GM18511 (cell line): Measurements from ENCODE around the gene KLF6.

Experiments used
- ATAC-seq: cut with Tn5 transposase; IDR thresholded peaks from one replicate; pipeline ENCODE4 v1.9.1; 2021; ENCODE audit warnings: mild to moderate bottlenecking, moderate library complexity; ENCODE audit not compliant: unreplicated experiment

The KLF6 gene

DNA sequence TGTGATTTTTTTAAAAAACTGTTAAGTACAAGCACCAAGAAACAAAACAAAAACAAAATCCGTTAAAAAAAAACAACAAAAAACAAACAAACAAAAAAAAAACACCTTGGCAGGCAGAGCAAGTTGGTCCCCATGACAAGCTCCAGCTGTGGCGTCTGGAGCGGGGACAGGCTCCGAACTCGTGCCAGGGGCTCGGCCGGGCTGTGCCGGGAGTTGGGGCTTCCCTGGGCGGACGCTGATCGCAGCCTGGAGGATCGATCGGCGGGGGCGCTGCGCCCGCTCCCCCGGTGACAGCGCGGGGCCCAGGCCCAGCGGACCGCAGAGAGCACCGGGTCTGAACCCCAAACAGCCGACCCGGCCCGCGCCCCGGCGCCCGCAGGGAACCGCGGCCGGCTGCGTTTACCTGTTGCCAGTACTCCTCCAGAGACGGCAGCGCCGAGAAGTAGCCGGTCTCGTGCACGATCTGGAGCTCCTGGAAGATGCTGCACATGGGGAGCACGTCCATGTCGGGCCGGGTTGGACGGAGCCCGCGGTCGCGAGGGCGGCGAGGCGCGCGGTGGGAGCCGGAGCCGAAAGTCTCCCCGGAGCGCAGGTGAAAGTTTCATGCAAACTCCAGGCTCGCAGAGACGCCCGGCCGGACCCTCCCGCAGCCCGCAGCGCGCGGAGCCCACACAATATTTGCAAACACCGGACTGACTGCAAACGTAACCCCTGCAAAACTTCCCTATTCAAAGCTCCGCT lies at the start of gene KLF6:
KLF6 (minus strand) TSS at position 700 of the 741 bp plus-strand sequence; CDS start at position 505, 195 bp downstream.
- peak; percentile 2 for ATAC-seq

DNA sequence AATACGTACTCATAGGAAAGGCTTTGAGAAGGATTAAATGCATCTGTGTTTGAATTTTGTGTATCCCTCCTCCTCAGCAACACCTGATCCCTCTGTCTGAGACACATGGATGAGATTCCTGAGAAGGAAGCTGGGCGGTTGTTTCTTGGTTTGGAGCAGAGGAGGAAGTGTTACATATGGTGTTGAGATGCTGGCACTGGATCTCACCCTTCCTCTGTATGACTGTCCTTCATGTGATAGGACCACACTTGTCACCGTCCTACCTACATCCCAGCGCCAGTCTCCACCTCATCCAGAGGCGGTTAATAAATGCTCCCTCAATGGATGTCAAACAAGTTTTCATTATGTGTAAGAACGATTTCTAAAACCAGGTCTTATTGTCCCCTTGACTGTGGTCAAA lies 49.4 kb upstream of the KLF6 start:
- no peak for ATAC-seq

DNA sequence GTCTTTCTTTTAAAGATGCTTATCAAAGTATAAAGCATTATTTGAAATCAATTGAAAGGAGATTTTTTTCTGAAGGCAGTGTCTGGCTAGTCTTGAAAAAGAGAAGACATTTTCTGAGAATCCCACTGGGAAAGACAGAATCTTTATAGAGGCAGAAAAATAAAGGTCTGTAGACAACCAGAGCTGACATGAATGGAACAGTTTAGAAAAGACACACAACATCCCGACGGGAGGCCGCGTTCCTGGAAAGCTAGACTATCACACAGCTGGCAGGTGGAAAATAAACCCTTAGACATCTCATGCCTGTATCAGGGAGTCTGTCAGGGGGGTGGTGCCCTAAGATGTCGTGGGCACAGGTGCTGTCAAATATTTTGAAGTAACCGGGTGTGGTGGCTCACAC lies 48.0 kb upstream of the KLF6 start:
- ATAC-seq: no peak

DNA sequence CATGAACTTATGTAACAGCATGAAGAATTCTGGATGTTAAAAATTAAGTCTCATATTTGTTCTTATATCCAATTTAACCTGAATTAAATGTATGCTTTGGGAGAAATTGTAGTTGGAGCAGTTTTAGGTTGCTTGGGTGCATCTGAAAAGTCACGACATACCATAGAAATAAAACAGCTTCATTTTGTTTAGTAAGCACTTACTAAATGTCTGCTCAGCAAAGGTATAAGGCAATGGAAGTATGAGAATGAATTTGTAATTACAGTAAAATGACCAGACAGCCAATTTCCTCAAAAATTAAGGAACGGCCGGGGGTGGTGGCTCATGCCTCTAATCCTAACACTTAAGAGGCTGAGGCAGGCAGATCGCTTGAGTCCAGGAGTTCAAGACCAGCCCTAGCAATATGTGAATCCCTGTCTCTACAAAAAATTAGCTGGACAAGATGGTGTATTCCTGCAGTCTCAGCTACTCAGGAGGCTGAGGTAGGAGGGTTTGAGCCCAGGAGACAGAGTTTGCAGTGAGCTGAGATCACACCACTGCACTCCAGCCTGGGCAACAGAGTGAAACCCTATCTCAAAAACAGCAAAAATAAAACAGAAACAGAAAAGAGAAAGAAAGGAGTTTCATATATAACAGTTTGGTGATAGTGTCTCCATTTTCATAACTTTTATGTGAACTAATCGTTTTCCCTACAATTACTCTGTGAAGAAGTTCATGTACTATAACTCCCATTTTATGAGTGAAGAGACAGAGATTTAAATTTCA lies 47.2 kb upstream of the KLF6 start:
- ATAC-seq: no peak

DNA sequence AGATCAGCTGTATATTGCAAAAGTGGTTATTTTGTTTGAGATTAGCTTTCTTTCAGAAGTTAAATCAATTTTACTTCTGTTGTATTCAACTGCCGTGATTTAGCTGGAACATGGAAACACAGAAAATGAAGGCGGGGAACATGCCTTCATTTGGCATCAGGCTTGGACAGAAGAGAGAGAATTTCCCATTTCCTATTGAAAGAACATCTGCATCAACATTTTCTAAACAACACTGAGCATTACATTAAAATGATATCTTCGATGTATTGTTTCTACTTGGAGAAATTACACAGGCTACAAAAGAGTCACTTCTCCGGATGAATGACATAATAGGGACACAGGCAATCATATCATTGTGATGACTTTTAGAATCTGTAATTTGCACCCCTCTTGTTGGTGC lies 46.6 kb upstream of the KLF6 start:
- no peak for ATAC-seq

DNA sequence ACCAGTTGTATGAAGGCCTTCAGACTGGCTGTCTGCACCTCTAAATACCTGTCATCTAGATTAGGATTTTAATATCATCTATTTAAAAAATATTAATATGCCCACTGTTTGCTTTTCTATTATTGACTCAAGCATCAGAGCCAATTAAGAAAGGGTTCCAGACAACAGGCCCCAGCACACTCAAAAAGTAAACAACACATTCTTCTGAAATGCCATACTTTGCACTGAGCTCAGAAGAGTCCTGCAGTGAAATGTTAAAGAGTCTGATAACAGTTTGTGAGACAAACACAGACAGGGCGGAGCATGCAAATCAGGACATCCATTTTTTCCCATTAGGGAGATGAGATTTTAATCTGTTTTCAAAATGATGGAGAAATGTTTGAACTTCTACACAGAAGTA lies 45.9 kb upstream of the KLF6 start:
- no peak for ATAC-seq

DNA sequence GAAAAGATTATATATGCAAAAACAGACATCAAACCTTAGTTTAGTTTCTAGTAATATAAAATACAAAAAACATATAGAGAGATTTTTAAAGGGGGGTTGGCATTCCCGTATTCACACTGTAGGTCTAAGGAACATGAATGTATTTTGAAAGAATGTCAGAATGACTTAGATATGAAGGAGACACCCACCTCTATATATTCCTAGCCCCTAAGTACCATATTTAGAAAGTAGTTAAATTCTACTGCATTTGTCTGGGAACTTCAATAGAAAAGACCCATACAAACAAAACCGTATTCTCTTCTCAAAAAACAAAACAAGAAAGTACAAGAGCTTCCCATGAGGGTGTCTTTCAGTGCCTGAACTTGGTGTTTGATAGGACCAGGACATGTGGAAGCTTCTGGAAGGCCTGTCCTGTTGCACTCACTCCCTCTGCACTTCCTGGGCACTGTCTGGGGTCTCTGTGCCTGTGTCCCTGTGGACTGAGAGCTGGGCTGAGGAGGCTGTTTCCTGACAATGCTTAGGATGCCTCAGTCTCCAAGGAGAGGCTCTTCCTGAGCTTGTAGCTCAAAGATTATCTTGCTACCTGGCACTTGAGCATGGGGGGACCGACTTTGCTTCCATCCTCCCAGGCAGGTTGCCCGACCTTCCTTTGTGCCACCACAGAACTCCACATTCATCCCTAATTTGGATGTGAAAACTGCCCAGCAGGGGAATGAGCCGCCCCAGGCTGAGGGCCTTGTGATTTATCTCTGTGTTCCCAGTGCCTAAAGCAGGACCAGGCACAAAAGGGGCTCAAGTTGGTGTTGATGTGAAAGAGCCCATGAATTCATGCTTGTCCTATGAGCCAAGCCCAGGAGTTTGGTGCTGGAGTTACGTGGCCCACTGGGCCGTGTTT lies 44.4 kb upstream of the KLF6 start:
- ATAC-seq: no peak

DNA sequence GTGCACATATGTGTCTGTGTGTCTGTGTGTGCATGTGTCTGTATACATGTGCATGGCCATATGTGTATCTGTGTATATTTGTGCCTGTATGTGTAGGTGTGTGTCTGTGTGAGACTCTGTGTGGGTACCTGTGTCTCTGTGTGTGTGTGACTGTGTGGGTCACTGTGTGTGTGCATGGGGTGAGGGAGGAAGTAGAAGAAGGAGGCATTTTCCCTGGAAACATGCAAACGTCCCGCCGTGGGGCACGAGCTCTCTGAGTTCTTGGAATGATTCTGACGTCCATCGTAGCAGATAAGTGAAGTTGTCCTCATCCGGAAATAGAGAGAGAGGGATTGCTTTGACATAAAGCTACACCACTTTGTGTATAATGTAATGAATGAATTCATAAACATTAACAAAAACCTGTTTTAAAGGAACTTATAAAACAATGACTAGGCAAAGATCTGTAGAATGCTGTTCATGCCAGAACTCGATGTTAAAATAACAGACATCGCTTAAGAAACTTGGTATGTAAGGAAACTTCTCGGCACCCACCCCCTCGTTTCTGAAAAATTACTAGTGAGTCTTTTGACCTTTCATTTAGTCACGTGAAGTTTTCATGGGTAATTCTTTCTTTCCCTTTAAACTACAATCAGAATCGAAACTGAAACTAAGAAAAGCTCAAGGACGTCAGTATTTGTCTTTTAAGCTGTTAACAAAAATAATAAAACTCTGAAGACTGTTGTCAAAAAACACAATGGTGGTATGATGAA lies 43.6 kb upstream of the KLF6 start:
- no peak for ATAC-seq

DNA sequence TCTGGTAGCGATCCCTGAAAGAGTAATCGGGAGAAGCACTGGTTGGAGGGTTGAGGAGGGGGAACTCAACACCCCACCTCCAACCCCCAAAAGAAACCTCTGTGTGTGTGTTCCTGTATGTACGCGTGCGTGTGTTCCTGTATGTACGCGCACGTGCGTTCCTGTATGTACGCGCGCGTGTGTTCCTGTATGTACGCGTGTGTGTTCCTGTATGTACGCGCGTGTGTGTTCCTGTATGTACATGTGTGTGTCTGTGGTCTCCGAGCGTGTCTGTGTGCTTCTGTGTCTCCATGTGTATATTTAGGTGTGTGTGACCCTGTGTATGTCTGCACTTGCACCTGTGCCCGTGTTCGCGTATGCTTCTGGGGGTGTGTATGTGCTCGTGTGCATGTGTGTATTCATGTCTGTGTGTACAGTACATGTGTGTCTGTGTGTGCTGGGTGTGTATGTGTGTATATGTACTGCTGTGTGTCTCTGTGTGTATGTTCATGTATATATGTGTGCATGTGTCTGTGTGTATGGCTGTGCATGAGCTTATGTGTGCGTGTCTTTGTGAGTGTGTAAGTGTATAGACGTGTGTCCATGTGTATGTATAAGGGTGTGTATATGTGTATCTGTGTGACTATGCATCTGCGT lies 42.9 kb upstream of the KLF6 start:
- no peak for ATAC-seq

DNA sequence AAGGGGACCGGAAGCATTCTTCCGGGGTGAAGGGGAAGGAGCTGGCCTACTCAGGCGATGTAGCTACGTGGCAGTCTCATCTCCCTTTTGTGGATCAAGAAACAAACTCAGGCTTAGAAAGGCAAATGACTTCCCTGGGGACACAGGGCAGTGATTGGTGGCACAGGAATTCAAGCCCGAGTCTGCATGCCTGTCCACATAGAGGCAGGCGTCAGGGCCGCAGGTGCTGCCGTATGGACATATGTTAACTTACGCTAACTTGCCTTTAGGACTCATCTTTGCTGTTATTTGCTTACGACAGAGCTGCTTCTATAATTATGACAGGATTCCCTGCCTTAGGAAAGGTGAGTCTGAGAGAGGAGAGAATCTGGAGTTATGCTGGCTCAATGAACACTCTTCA lies 42.3 kb upstream of the KLF6 start:
- no peak for ATAC-seq

DNA sequence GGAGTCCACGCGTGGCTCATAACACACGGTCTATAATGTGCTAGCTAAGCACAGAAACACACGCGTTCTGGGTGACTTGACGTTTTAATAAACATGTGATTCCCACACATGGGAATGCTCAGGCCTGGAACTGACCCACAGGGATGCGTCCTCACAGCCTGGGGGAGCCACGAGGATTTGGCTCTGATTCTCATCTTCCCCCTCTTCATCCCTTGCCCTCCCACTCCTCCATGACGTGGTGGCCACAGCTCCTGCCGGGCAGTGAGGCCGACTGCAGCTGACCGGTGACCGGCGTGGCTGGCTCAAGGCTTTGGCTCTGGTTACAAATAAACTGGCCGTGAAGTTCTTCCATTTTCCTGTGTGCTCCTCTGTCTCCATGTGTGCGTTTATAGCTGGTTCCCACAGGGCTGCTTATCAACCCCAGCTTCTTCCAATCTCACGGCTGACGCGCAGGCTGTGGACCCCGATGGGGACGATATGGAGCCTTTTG lies 40.9 kb upstream of the KLF6 start:
- ATAC-seq: no peak

DNA sequence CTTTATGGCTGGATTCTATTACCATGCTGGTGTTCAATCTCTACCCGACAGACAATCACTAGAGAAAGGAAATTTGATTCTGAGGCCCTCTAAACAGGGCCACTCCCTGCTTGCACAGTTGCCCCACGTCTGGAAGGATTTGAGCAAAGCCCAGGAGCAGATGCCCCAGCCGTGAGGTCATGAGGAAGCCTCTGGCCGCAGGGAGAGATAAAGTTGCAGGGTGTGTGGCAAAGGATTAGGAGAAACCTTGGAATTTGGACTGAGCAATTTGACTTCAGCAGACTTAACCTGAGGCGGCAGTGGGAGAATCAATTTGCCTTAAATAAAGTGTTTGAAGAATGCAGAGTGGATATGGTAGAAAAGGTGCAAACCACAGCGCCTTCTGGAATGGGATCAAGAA lies 40.2 kb upstream of the KLF6 start:
- no peak for ATAC-seq

DNA sequence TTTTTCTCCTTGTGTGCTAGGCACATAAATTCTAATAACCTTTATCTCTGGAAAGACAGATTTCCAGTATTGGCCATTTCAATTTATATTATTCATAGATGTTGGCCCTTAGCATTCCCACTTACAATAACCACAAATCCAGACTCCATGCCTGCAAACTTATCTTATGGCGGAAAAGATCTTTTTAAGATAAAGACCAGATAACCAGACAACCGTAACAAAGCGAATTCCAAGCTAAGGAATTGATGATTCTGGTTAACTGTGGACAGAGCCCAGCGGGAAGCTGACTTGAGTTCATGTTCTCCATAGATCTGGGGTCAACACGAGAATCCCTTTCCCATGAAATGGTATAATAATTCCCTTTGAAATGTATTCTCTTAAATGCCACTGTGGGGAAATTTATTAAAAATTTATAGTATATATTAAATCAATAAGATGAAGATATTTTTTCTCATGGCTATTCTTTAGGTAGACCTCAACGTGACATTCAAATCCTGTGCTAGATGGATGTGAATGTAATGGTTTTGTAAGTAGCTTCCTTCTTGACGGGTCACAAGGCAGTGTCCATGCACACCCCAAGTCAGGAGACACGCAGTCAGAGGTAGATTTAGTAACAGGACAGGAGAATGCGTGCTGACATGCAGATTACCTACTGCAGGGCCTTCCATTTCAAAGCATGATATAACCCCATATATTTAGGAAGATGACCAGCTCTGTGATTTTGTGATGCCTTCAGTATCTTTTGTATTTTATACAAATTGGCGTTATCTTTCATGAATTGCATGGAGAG lies 37.7 kb upstream of the KLF6 start:
- no peak for ATAC-seq

DNA sequence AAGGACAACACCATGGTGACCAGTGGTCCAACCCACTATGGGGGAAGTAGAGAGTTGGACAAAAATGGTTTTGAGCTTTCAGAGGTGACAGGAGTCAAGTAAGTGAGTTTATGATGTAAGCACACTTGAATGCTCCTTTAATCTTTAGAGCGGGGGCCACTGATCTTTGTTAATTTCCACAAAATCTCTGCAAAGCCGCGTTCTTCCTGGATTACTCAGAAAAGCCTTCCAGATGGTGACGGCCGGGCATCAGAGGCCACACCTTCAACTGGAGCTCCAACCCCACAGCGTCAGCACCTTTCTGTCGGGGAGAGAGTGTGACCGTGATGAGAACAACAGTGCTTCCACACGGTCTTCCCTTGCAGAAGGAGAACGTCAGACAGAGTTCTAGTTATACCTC lies 35.2 kb upstream of the KLF6 start:
- no peak for ATAC-seq

DNA sequence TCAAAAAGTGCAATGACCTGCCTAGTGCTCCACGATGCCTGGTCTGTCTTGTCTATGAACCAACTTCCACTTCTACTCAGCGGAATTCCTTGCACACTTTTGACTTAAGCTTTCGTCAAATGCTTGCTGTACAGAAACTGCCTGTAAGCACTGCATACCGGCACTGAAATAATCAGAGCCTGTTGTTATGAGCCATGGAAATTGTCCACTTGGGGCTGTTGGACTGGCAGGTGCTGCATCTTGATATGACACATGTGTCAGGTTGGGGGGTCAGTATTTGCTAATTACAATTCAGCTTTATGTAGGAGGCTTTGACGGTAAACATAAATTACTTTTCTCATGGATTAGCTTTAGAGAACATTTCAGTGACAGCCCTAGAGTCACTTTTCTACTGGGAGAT lies 32.0 kb upstream of the KLF6 start:
- ATAC-seq: no peak

DNA sequence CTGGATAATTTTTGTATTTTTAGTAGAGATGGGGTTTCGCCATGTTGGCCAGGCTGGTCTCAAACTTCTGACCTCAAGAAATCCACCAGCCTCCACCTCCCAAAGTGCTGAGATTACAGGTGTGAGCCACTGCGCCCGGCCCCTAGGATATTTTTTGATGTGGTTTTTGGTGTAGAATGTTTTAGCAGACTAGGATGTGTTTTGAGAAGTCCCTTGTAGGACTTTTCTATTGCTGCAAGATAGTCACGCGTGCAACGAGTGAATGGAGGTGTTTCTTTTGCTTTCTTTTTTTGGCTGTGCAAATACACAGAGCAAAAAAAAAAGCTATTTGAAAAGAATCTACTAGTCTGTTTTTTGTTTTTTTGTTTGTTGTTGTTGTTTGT lies 29.8 kb upstream of the KLF6 start:
- ATAC-seq: no peak

DNA sequence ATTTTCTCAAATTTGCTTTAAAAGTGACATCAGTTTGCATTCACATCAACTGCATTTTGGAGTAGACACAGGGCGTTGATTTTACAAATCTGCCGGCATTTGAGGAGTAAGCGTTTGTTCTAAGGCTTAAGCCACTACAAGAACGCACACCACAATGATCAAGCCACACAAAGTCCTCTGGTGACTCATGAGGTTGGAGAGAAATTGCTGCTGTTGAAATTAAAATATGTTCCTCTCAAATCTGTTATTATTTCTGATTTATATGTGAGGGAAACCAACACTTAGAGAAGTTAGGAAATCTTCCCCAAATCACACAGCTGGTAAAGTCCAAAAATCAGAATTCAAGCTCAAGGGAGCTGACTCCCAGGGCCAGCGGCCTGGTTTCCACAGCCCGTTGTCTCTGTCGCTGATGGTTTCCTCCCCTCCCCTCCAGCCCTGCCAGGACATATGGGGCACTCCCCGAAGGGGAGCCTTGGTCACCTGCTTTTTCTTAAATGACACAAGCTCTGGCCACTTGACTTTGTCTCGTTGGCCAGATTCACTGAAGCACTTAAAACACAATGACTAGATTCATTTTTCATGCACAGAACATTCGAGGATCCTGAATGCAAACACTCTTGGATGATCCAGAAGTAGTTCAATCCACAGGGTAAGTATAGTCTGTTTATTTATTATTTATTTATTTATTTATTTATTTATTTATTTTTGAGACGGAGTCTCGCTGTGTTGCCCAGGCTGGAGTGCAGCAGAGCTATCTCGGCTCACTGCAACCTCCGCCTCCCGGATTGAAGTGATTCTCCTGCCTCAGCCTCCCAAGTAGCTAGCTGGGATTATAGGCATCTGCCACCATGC lies 29.2 kb upstream of the KLF6 start:
- no peak for ATAC-seq

DNA sequence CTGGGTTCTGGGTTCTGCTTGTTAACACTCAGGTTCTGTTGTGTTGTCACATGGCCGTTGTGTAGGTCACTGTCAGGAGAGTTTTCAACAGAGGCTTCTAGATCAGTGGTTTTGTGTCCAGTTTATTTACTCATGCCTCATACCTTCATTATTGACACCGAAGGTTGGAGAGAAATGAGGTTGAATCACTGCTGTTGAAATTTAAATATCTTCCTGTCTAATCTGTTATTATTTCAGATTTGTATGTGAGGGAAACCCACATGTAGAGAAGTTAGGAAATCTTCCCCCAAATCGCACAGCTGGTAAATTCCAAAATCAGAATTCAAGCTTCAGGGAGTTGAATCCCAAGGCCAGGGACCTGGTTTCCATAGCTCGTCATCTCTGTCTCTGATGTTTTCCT lies 28.3 kb upstream of the KLF6 start:
- no peak for ATAC-seq

DNA sequence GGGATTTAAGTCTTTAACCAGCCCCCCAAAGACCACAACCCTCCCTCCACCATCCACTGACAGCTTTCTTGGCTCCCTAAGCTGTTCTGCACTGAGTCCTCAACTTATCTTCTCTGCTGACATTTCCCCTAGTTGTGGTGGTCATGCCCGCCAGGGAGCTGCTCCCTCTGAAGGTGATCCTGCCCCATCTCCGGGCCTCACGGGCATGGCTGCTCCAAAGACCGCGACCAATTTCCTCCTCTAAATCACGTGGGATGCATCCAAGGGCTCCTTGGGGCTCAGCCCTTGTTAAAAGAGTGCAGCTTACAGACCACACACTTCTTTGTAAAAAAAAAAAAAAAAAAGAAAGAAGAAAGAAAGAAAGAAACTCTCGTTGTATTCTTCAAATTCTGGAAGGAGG lies 27.1 kb upstream of the KLF6 start:
- no peak for ATAC-seq
